PC-9 (cell line): ENCODE measurements around the gene APOM.

Experiments used
- EZH2 ChIP-seq: fragments of 200-600 bp; sonication (generic); IDR thresholded peaks from 2 replicates; pipeline ENCODE4 v1.8.0; 2017; ENCODE audit warnings: antibody characterized with exemption, low read depth
- TF ChIP-seq, protein P1 (sequence below): fragments of 200-600 bp; sonication (generic); conservative IDR thresholded peaks from 2 replicates; pipeline ENCODE4 v1.6.1; 2017; ENCODE audit warnings: mixed run types, antibody characterized with exemption, mild to moderate bottlenecking, moderate library complexity

DNA sequence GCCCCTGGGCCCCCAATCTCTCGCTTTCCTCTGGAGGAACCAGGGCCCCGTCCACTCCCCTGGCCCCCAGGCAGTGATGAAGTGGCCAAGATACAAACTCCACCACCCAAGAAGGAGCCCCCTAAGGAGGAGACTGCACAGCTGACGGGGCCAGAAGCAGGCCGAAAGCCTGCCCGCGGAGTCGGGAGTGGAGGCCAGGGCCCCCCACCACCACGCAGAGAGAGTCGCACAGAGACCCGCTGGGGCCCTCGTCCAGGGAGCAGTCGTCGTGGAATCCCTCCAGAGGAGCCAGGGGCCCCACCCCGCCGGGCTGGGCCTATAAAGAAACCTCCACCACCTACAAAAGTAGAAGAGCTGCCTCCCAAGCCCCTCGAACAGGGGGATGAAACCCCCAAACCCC, 24.5 kb upstream of the APOM start:
- TF ChIP-seq, protein P1, sequence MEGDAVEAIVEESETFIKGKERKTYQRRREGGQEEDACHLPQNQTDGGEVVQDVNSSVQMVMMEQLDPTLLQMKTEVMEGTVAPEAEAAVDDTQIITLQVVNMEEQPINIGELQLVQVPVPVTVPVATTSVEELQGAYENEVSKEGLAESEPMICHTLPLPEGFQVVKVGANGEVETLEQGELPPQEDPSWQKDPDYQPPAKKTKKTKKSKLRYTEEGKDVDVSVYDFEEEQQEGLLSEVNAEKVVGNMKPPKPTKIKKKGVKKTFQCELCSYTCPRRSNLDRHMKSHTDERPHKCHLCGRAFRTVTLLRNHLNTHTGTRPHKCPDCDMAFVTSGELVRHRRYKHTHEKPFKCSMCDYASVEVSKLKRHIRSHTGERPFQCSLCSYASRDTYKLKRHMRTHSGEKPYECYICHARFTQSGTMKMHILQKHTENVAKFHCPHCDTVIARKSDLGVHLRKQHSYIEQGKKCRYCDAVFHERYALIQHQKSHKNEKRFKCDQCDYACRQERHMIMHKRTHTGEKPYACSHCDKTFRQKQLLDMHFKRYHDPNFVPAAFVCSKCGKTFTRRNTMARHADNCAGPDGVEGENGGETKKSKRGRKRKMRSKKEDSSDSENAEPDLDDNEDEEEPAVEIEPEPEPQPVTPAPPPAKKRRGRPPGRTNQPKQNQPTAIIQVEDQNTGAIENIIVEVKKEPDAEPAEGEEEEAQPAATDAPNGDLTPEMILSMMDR: no peak
- TF ChIP-seq EZH2: no peak
